GM12878 (cell line): ENCODE data around the gene NELL1.

ENCODE experiments used
- CEBPB ChIP-seq, 2 experiments: fragments of 150-350 bp in 1 of 2; IDR thresholded peaks; 2 replicates each; pipeline ENCODE4 v1.6.1; 2012 to 2014; ENCODE audit warnings: low read depth in 2 of 2, low read length in 2 of 2, borderline replicate concordance in 1 of 2, inconsistent platforms in 1 of 2
- CREM ChIP-seq: IDR thresholded peaks from 2 replicates; pipeline ENCODE4 v1.6.1; 2014; ENCODE audit warnings: antibody characterized with exemption, low read depth
- ETV6 ChIP-seq, 2 experiments: fragments of 450-650 bp in 1 of 2; IDR thresholded peaks in 1 of 2; conservative IDR thresholded peaks in 1 of 2; 2 replicates each; pipeline ENCODE4 v1.6.1; 2014; ENCODE audit warnings: antibody characterized with exemption in 1 of 2, borderline replicate concordance in 1 of 2, low read depth in 1 of 2, mild to moderate bottlenecking in 1 of 2, moderate library complexity in 1 of 2
- FOXK2 ChIP-seq: fragments of 450-650 bp; IDR thresholded peaks from 2 replicates; pipeline ENCODE4 v1.6.1; 2017; ENCODE audit warnings: mild to moderate bottlenecking, moderate library complexity
- NR2C2 ChIP-seq: IDR thresholded peaks from 2 replicates; pipeline ENCODE4 v1.6.1; 2011; ENCODE audit warnings: borderline replicate concordance, low read depth; ENCODE audit not compliant: control insufficient read depth, insufficient read length
- POLR2AphosphoS5 ChIP-seq: IDR thresholded peaks from 2 replicates; pipeline ENCODE4 v1.6.1; 2011; ENCODE audit warnings: mild to moderate bottlenecking, low read length, inconsistent platforms
- RB1 ChIP-seq: fragments of 450-650 bp; formaldehyde crosslinking; IDR thresholded peaks from 2 replicates; pipeline ENCODE4 v1.6.1; 2017; ENCODE audit warnings: mild to moderate bottlenecking, borderline replicate concordance
- TAF1 ChIP-seq: IDR thresholded peaks from 2 replicates; pipeline ENCODE4 v1.6.1; 2011; ENCODE audit warnings: mild to moderate bottlenecking, low read depth, low read length, borderline replicate concordance
- ZNF384 ChIP-seq: IDR thresholded peaks from 2 replicates; pipeline ENCODE4 v1.6.1; 2012; ENCODE audit warnings: low read depth, mild to moderate bottlenecking, low read length, improper control_type of control experiment, borderline replicate concordance
- TF ChIP-seq, protein P1 (sequence below): IDR thresholded peaks from 2 replicates; pipeline ENCODE4 v1.6.1; 2012; ENCODE audit warnings: mild to moderate bottlenecking, low read depth, low read length
- TF ChIP-seq, protein P2 (sequence below), 3 experiments: IDR thresholded peaks in 2 of 3; conservative IDR thresholded peaks in 1 of 3; 2 replicates each; pipeline ENCODE4 v1.5.1; 2011; ENCODE audit warnings: low read depth in 3 of 3, low read length in 3 of 3, mild to moderate bottlenecking in 3 of 3, control low read depth in 2 of 3, moderate library complexity in 2 of 3, inconsistent platforms in 1 of 3, mixed read lengths in 1 of 3; ENCODE audit not compliant: control insufficient read depth in 2 of 3, insufficient read depth in 1 of 3; ENCODE audit errors: extremely low read depth in 1 of 3

GRCh38 chr11:21489416-21490115 lies 820.2 kb downstream of the NELL1 start:
- no peak for TF ChIP-seq RB1
- TF ChIP-seq, protein P1, sequence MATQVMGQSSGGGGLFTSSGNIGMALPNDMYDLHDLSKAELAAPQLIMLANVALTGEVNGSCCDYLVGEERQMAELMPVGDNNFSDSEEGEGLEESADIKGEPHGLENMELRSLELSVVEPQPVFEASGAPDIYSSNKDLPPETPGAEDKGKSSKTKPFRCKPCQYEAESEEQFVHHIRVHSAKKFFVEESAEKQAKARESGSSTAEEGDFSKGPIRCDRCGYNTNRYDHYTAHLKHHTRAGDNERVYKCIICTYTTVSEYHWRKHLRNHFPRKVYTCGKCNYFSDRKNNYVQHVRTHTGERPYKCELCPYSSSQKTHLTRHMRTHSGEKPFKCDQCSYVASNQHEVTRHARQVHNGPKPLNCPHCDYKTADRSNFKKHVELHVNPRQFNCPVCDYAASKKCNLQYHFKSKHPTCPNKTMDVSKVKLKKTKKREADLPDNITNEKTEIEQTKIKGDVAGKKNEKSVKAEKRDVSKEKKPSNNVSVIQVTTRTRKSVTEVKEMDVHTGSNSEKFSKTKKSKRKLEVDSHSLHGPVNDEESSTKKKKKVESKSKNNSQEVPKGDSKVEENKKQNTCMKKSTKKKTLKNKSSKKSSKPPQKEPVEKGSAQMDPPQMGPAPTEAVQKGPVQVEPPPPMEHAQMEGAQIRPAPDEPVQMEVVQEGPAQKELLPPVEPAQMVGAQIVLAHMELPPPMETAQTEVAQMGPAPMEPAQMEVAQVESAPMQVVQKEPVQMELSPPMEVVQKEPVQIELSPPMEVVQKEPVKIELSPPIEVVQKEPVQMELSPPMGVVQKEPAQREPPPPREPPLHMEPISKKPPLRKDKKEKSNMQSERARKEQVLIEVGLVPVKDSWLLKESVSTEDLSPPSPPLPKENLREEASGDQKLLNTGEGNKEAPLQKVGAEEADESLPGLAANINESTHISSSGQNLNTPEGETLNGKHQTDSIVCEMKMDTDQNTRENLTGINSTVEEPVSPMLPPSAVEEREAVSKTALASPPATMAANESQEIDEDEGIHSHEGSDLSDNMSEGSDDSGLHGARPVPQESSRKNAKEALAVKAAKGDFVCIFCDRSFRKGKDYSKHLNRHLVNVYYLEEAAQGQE: no peak
- TF ChIP-seq NR2C2: no peak
- TF ChIP-seq ETV6 (conservative IDR thresholded peaks at IDR 0.05 in 1 of 2, IDR thresholded peaks at IDR 0.05 in 1 of 2; ENCODE audit: borderline replicate concordance in 1 of 2, low read depth in 1 of 2): no peak
- TF ChIP-seq, protein P2, sequence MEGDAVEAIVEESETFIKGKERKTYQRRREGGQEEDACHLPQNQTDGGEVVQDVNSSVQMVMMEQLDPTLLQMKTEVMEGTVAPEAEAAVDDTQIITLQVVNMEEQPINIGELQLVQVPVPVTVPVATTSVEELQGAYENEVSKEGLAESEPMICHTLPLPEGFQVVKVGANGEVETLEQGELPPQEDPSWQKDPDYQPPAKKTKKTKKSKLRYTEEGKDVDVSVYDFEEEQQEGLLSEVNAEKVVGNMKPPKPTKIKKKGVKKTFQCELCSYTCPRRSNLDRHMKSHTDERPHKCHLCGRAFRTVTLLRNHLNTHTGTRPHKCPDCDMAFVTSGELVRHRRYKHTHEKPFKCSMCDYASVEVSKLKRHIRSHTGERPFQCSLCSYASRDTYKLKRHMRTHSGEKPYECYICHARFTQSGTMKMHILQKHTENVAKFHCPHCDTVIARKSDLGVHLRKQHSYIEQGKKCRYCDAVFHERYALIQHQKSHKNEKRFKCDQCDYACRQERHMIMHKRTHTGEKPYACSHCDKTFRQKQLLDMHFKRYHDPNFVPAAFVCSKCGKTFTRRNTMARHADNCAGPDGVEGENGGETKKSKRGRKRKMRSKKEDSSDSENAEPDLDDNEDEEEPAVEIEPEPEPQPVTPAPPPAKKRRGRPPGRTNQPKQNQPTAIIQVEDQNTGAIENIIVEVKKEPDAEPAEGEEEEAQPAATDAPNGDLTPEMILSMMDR (IDR thresholded peaks at IDR 0.05 in 2 of 3, conservative IDR thresholded peaks at IDR 0.05 in 1 of 3; ENCODE audit: control insufficient read depth in 2 of 3, extremely low read depth in 1 of 3, insufficient read depth in 1 of 3, low read depth in 3 of 3, low read length in 3 of 3): no peak
- no peak for TF ChIP-seq FOXK2
- no peak for TF ChIP-seq ZNF384
- no peak for TF ChIP-seq CREM
- TF ChIP-seq POLR2AphosphoS5: no peak
- TF ChIP-seq TAF1: no peak
- TF ChIP-seq CEBPB (IDR thresholded peaks at IDR 0.05; ENCODE audit: borderline replicate concordance in 1 of 2, low read depth in 2 of 2, low read length in 2 of 2): no peak
